ENCODE data around the gene RIPPLY3. TPM values are rescaled to one million over a fixed set of nuclear protein-coding genes. Genes with fewer than 3 reads are reported as not detected.

The RIPPLY3 gene
- total and polyA plus RNA-seq, 2 of the 13 experiments (the other 11 are each of a cell fraction or from before 2014, with no cell fraction given) = 0.09 to 2.9 TPM

DNA sequence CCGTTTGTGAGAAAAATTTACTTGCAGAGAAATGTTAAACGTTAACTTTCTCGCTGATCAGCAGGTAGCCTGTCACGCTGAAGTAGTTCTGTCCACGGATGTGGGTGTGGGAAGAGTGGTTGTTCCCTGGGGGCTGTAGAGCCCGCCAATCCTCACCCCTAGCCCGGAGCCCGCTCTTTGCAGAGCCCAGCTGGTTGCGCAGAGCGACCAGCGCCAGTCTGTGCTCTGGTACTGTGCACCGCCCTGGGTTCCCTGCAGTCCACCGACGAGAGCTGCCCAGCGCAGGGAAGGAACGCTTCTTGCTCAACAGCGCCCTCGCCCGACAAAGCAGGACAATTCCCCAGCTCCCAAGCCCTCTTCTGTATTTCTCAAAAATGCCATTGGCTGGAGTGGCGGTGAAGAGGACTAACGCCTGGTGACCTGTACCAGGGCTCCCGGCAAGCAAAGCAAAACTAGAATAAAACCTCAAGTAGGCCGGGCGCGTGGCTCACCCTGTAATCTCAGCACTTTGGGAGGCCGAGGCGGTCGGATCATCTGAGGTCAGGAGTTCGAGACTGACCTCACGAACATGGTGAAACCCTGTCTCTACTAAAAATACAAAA is 3.3 kb downstream of the RIPPLY3 start (continued):
- TF ChIP-seq YEATS2 (CRISPR knock-in tag; IDR thresholded peaks at IDR 0.05; ENCODE audit: borderline replicate concordance) = no peak
- 0 out of 2 replicates have a peak, but pooled peaks have one; percentile 47 for TF ChIP-seq ZBTB42 (CRISPR knock-in tag; IDR thresholded peaks at IDR 0.05)
- TF ChIP-seq MBNL3 (CRISPR knock-in tag; conservative IDR thresholded peaks at IDR 0.05) = no peak
- peak; percentile 93 for TF ChIP-seq HNRNPLL (IDR thresholded peaks at IDR 0.05; ENCODE audit: low read depth, low read length, poor library complexity, severe bottlenecking)
- TF ChIP-seq KDM5B (CRISPR knock-in tag; IDR thresholded peaks at IDR 0.05; ENCODE audit: borderline replicate concordance) = peak; percentile 47; the same call in 1 of the 2 replicates
- TF ChIP-seq ZMAT3 (CRISPR knock-in tag; conservative IDR thresholded peaks at IDR 0.05) = no peak
- TF ChIP-seq, protein P1, sequence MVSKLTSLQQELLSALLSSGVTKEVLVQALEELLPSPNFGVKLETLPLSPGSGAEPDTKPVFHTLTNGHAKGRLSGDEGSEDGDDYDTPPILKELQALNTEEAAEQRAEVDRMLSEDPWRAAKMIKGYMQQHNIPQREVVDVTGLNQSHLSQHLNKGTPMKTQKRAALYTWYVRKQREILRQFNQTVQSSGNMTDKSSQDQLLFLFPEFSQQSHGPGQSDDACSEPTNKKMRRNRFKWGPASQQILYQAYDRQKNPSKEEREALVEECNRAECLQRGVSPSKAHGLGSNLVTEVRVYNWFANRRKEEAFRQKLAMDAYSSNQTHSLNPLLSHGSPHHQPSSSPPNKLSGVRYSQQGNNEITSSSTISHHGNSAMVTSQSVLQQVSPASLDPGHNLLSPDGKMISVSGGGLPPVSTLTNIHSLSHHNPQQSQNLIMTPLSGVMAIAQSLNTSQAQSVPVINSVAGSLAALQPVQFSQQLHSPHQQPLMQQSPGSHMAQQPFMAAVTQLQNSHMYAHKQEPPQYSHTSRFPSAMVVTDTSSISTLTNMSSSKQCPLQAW (CRISPR knock-in tag; IDR thresholded peaks at IDR 0.05) = no peak
- no peak for TF ChIP-seq ZNF430 (CRISPR knock-in tag; IDR thresholded peaks at IDR 0.05)
- peak; percentile 81 for TF ChIP-seq ERF (CRISPR knock-in tag; IDR thresholded peaks at IDR 0.05)
- TF ChIP-seq KLF11 (CRISPR knock-in tag; IDR thresholded peaks at IDR 0.05) = 0 out of 2 replicates have a peak, but pooled peaks have one; percentile 59
- TF ChIP-seq, protein P2, sequence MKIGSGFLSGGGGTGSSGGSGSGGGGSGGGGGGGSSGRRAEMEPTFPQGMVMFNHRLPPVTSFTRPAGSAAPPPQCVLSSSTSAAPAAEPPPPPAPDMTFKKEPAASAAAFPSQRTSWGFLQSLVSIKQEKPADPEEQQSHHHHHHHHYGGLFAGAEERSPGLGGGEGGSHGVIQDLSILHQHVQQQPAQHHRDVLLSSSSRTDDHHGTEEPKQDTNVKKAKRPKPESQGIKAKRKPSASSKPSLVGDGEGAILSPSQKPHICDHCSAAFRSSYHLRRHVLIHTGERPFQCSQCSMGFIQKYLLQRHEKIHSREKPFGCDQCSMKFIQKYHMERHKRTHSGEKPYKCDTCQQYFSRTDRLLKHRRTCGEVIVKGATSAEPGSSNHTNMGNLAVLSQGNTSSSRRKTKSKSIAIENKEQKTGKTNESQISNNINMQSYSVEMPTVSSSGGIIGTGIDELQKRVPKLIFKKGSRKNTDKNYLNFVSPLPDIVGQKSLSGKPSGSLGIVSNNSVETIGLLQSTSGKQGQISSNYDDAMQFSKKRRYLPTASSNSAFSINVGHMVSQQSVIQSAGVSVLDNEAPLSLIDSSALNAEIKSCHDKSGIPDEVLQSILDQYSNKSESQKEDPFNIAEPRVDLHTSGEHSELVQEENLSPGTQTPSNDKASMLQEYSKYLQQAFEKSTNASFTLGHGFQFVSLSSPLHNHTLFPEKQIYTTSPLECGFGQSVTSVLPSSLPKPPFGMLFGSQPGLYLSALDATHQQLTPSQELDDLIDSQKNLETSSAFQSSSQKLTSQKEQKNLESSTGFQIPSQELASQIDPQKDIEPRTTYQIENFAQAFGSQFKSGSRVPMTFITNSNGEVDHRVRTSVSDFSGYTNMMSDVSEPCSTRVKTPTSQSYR (CRISPR knock-in tag; IDR thresholded peaks at IDR 0.05; ENCODE audit: borderline replicate concordance) = no peak
- TF ChIP-seq KDM6A (CRISPR knock-in tag; IDR thresholded peaks at IDR 0.05; ENCODE audit: low read depth) = no peak
- TF ChIP-seq ZFP37 (CRISPR knock-in tag; IDR thresholded peaks at IDR 0.05; ENCODE audit: borderline replicate concordance) = no peak
- TF ChIP-seq ELF4 (CRISPR knock-in tag; IDR thresholded peaks at IDR 0.05; ENCODE audit: borderline replicate concordance) = no peak
- no peak for TF ChIP-seq ZNF781 (CRISPR knock-in tag; IDR thresholded peaks at IDR 0.05; ENCODE audit: borderline replicate concordance, not compliant biosample characterization)
- TF ChIP-seq TBX2 (CRISPR knock-in tag; IDR thresholded peaks at IDR 0.05; ENCODE audit: borderline replicate concordance) = no peak; the same call in 1 of the 2 replicates
- TF ChIP-seq ZNF674 (CRISPR knock-in tag; IDR thresholded peaks at IDR 0.05; ENCODE audit: low read depth) = no peak
- no peak for TF ChIP-seq NFE2L2 (IDR thresholded peaks at IDR 0.05; ENCODE audit: low read length)
- TF ChIP-seq PCBP2 (optimal IDR thresholded peaks at IDR 0.05; ENCODE audit: low read depth, low read length, poor library complexity, severe bottlenecking) = no peak
- TF ChIP-seq, protein P3, sequence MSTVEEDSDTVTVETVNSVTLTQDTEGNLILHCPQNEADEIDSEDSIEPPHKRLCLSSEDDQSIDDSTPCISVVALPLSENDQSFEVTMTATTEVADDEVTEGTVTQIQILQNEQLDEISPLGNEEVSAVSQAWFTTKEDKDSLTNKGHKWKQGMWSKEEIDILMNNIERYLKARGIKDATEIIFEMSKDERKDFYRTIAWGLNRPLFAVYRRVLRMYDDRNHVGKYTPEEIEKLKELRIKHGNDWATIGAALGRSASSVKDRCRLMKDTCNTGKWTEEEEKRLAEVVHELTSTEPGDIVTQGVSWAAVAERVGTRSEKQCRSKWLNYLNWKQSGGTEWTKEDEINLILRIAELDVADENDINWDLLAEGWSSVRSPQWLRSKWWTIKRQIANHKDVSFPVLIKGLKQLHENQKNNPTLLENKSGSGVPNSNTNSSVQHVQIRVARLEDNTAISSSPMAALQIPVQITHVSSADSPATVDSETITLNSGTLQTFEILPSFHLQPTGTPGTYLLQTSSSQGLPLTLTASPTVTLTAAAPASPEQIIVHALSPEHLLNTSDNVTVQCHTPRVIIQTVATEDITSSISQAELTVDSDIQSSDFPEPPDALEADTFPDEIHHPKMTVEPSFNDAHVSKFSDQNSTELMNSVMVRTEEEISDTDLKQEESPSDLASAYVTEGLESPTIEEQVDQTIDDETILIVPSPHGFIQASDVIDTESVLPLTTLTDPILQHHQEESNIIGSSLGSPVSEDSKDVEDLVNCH (CRISPR knock-in tag; IDR thresholded peaks at IDR 0.05) = no peak
- TF ChIP-seq SRSF9 (IDR thresholded peaks at IDR 0.05; ENCODE audit: borderline replicate concordance, insufficient read depth, low read depth, low read length, poor library complexity, severe bottlenecking) = no peak
- TF ChIP-seq SPEN (CRISPR knock-in tag; IDR thresholded peaks at IDR 0.05; ENCODE audit: low read depth) = peak; percentile 54; the same call in 1 of the 2 replicates
- no peak for TF ChIP-seq DPF2 (CRISPR knock-in tag; IDR thresholded peaks at IDR 0.05; ENCODE audit: borderline replicate concordance, low read depth)

All from HepG2 (cell line).